Psoas muscle (tissue), 8 donors: Measurements from ENCODE around the gene LRRTM4. TPM values are rescaled to one million over a fixed set of nuclear protein-coding genes. Genes with fewer than 3 reads are reported as not detected.

Experiments
- ATAC-seq, 4 donors: fragments of 200-7000 bp; cut with Tn5 transposase; one replicate each; pipeline ENCODE4 v1.9.1; 2020; ENCODE audit warnings: moderate library complexity in 3 of 4, mild to moderate bottlenecking in 2 of 4
- DNase-seq, 2 donors: peaks; one replicate each; pipeline ENCODE4 v3.0.0-alpha.2; 2020
- H3K27ac ChIP-seq: fragments of 200-600 bp; one replicate; pipeline ENCODE4 v1.8.0; 2022
- H3K27me3 ChIP-seq, 3 donors: fragments of 200-600 bp in 1 of 3; one replicate each; pipeline versions ENCODE4 v1.6.1 to v1.8.0; 2013 to 2022; ENCODE audit warnings: low read length in 2 of 3, mild to moderate bottlenecking in 2 of 3, moderate library complexity in 1 of 3; ENCODE audit not compliant: insufficient read depth in 3 of 3
- H3K36me3 ChIP-seq, 2 donors: fragments of 200-600 bp in 1 of 2; one replicate each; pipeline versions ENCODE4 v1.6.1 to v1.8.0; 2013 to 2022; ENCODE audit warnings: low read depth in 1 of 2, mild to moderate bottlenecking in 1 of 2, moderate library complexity in 1 of 2; ENCODE audit not compliant: insufficient read depth in 1 of 2
- H3K4me1 ChIP-seq: fragments of 200-600 bp; one replicate; pipeline ENCODE4 v1.8.0; 2022
- H3K4me3 ChIP-seq: fragments of 200-600 bp; one replicate; pipeline ENCODE4 v1.8.0; 2022; ENCODE audit warnings: mild to moderate bottlenecking
- H3K9me3 ChIP-seq: fragments of 200-600 bp; one replicate; pipeline ENCODE4 v1.8.0; 2022
- WGBS, 3 donors: extraction: QIAGEN DNeasy Blood & Tissue Kit; methylation state at CpG; one replicate each; pipeline versions ENCODE4 v1.1.6 to v1.1.7; 2013; 5-methylcytosine and 5-hydroxymethylcytosine counted together
- intact Hi-C, 2 donors: fragments of 100-400 bp; cut with DNase I; formaldehyde crosslinking; loops; one replicate each; pipeline versions ENCODE4 v1.11.0 to v1.14.2; 2022
- long read RNA-seq, 2 donors: library from polyadenylated mRNA; unstranded; transcript quantifications; one replicate each; pipeline ENCODE4 v2.0.0, GENCODE V29; 2021
- polyA plus RNA-seq, 3 donors: library from polyadenylated mRNA; stranded (reverse); fragments of 200-250 nt; gene quantifications; one replicate each; pipeline ENCODE4 v1.2.3, GENCODE V29; 2013
- total RNA-seq, 4 donors: library from RNA; stranded (reverse); fragmentation: NEBNext Ultra II Directional in 2 of 4; extraction: Animal tissue kit (Norgen Biotek cat#: 25700) in 2 of 4; gene quantifications; one replicate each; pipeline versions ENCODE4 v1.2.1 to v1.2.4, GENCODE V29; 2021 to 2023
- TF ChIP-seq, protein P1 (sequence below): fragments of 200-600 bp; IDR thresholded peaks from one replicate; pipeline ENCODE4 v1.8.0; 2022; ENCODE audit warnings: antibody characterized with exemption
- donor health status: healthy with polysubstance abuse.
- donor health status: DM: no; HTN: no; CAD: no; lungs with moderate emphysema.
- donor health status: Bipolar disorder and iron deficiency.
- donor health status: healthy.
- donor health status: DM: yes; HTN: yes; CAD: no.
- donor health status: DM: no; HTN: no; CAD: no.
- donor health status: DM: no; HTN: no; CAD: no.
- donor health status: DM: yes; HTN: yes; CAD: no.

LRRTM4 gene
- total RNA-seq: under 1 TPM in 3 of 4 donors, not detected in 1; 0.32 to 0.86 (median 0.60) TPM
- polyA plus RNA-seq: under 1 TPM; 0.03 to 0.18 (median 0.07) TPM
- long read RNA-seq, donor 1, partial matches to known transcripts: 3 of 3 reads
- long read RNA-seq, donor 1, other reads (novel, unspliced or antisense): 0 of 3 reads
- long read RNA-seq, donor 2: 0 reads

GRCh38 chr2:77521931-77522470, at the start of gene LRRTM4:
TSS of gene LRRTM4 (minus strand) at chr2:77522376.
- Histone ChIP-seq H3K27me3 (no peaks in the 10 kb centered on the region), H3K9me3 (no peaks in the 10 kb centered on the region), H3K4me1 (no peaks in the 10 kb centered on the region), H3K27ac (no peak within 1 kb of the TSS), H3K36me3 (no peaks in the 10 kb centered on the region), H3K4me3 (peak within 1 kb of the TSS; percentile 36)
- TF ChIP-seq, protein P1, sequence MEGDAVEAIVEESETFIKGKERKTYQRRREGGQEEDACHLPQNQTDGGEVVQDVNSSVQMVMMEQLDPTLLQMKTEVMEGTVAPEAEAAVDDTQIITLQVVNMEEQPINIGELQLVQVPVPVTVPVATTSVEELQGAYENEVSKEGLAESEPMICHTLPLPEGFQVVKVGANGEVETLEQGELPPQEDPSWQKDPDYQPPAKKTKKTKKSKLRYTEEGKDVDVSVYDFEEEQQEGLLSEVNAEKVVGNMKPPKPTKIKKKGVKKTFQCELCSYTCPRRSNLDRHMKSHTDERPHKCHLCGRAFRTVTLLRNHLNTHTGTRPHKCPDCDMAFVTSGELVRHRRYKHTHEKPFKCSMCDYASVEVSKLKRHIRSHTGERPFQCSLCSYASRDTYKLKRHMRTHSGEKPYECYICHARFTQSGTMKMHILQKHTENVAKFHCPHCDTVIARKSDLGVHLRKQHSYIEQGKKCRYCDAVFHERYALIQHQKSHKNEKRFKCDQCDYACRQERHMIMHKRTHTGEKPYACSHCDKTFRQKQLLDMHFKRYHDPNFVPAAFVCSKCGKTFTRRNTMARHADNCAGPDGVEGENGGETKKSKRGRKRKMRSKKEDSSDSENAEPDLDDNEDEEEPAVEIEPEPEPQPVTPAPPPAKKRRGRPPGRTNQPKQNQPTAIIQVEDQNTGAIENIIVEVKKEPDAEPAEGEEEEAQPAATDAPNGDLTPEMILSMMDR: no peak
- intact Hi-C loops: no loop called here
- ATAC-seq: peak in 3 of 4 donors; percentile 40 to 64 (median 61)
- 16 to 22% (median 19%) methylated on average over 4 of the region's 4 CpGs for WGBS, 3 donors
- peak in 1 of 2 donors; percentile 37 for DNase-seq

GRCh38 chr2:77571545-77571944, 49.4 kb upstream of the LRRTM4 start:
- Histone ChIP-seq H3K36me3 (no peaks in the 10 kb centered on the region), H3K4me3 (no peak overlapping the region), H3K9me3 (no peaks in the 10 kb centered on the region), H3K4me1 (no peaks in the 10 kb centered on the region), H3K27ac (no peak overlapping the region), H3K27me3 (no peaks in the 10 kb centered on the region)
- DNase-seq (no peak), ATAC-seq (no peak)
- 62 to 74% (median 68%) methylated on average over 2 of the region's 2 CpGs for WGBS, 3 donors
- TF ChIP-seq, protein P1: no peak
- intact Hi-C loops: no loop called here

DNA sequence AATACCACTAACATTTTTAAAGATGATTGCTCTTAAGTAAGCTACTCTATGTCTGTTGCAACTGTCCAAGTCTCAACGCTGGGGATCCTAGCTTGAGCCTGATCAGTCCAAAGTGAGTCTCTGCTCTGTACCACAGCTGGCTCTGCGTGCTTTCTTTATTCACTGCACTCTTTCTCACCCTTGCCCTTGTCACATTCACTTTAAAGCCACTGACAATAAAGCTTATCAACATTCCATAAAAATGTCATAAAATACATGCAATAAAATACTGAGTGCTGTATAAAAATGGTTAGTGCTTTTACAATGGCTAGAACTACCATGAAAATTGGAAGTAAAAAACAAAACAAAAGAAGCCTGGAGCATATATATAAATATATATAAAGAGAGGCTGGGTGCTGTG, 45.5 kb upstream of the LRRTM4 start:
- ATAC-seq: no peak
- TF ChIP-seq, protein P1: no peak

DNA sequence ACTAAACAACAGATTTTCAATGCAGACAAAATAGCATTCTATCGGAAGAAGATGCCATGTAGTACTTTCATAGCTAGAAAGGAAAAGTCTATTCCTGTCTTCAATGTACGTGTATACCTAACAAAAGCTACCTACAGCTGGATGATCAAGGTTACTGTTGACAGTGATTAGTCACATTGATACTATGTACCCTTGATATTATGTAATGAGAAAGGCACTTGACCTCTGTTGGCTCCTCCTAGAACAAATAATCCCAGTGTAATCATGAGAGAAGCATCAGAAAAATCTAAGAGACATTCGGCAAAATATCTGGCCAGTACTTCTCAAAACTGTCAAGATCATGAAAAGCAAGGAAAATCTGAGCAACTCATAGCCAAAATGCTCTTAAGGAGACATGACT, 44.4 kb upstream of the LRRTM4 start:
- H3K4me1 ChIP-seq: no peaks in the 10 kb centered on the region
- H3K36me3 ChIP-seq: no peaks in the 10 kb centered on the region
- H3K27me3 ChIP-seq: no peaks in the 10 kb centered on the region
- intact Hi-C loops: no loop called here
- TF ChIP-seq, protein P1: no peak
- DNase-seq: no peak
- no peaks in the 10 kb centered on the region for H3K9me3 ChIP-seq
- WGBS, 3 donors: 61 to 67% (median 62%) methylated on average over 3 of the region's 3 CpGs
- ATAC-seq: no peak
- H3K27ac ChIP-seq: no peak overlapping the region
- H3K4me3 ChIP-seq: no peak overlapping the region

More for the DNA sequence above, 45.5 kb upstream of the LRRTM4 start:
- Histone ChIP-seq H3K27ac (no peak overlapping the region), H3K4me1 (no peaks in the 10 kb centered on the region), H3K36me3 (no peaks in the 10 kb centered on the region), H3K9me3 (no peaks in the 10 kb centered on the region), H3K4me3 (no peak overlapping the region), H3K27me3 (no peaks in the 10 kb centered on the region)
- DNase-seq: no peak
- 20 to 29% (median 26%) methylated on average over 2 of the region's 2 CpGs for WGBS, 3 donors
- intact Hi-C loops: no loop called here

- H3K36me3 ChIP-seq: no peaks in the 10 kb centered on the region
- no peaks in the 10 kb centered on the region for H3K9me3 ChIP-seq
- DNase-seq (no peak), ATAC-seq (no peak)
- intact Hi-C loops: no loop called here
- H3K4me3 ChIP-seq: no peak overlapping the region
- H3K27me3 ChIP-seq: no peaks in the 10 kb centered on the region
- no peak overlapping the region for H3K27ac ChIP-seq
- TF ChIP-seq, protein P1: no peak
- WGBS, 3 donors: 58 to 69% (median 62%) methylated on average over 1 of the region's 1 CpG
- no peaks in the 10 kb centered on the region for H3K4me1 ChIP-seq
These were observed 44.0 kb upstream of the LRRTM4 start for GRCh38 chr2:77566131-77566530.
